ENCODE results near the gene MYO15B.

MYO15B gene

GRCh38 chr17:75639327-75639726 is 51.7 kb downstream of the MYO15B start:
- DNase-seq (ENCODE audit: low read depth in 2 of 2) = no peak

- no peak for DNase-seq (ENCODE audit: low read depth in 2 of 2)
These were observed 52.4 kb downstream of the MYO15B start for GRCh38 chr17:75639771-75640555.

- DNase-seq (ENCODE audit: low read depth in 2 of 2) = no peak
These were observed 53.0 kb downstream of the MYO15B start for GRCh38 chr17:75640556-75641119.

GRCh38 chr17:75641343-75641742 is 53.7 kb downstream of the MYO15B start:
- DNase-seq (ENCODE audit: low read depth in 2 of 2) = no peak

GRCh38 chr17:75642182-75642783 is 54.7 kb downstream of the MYO15B start:
- no peak for DNase-seq (ENCODE audit: low read depth in 2 of 2)

GRCh38 chr17:75642784-75643642 is 55.4 kb downstream of the MYO15B start:
- no peak for DNase-seq (ENCODE audit: low read depth in 2 of 2)

GRCh38 chr17:75643643-75644017 is 56.0 kb downstream of the MYO15B start:
- no peak for DNase-seq (ENCODE audit: low read depth in 2 of 2)

GRCh38 chr17:75645501-75645888 is 57.9 kb downstream of the MYO15B start:
- DNase-seq (ENCODE audit: low read depth in 2 of 2) = no peak

- DNase-seq (ENCODE audit: low read depth in 2 of 2) = no peak
These were observed 58.5 kb downstream of the MYO15B start for GRCh38 chr17:75645889-75646637.

- no peak for DNase-seq (ENCODE audit: low read depth in 2 of 2)
These were observed 59.0 kb downstream of the MYO15B start for GRCh38 chr17:75646638-75646992.

- no peak for DNase-seq (ENCODE audit: low read depth in 2 of 2)
These were observed 59.5 kb downstream of the MYO15B start for GRCh38 chr17:75647061-75647460.

GRCh38 chr17:75647921-75648320 is 60.3 kb downstream of the MYO15B start:
- DNase-seq (ENCODE audit: low read depth in 2 of 2) = no peak

GRCh38 chr17:75649687-75650086 is 62.1 kb downstream of the MYO15B start:
- DNase-seq (ENCODE audit: low read depth in 2 of 2) = no peak

- no peak for DNase-seq (ENCODE audit: low read depth in 2 of 2)
These were observed 63.3 kb downstream of the MYO15B start for GRCh38 chr17:75650874-75651273.

GRCh38 chr17:75652341-75652740 is 64.7 kb downstream of the MYO15B start:
- no peak for DNase-seq (ENCODE audit: low read depth in 2 of 2)

GRCh38 chr17:75652934-75653549 is 65.4 kb downstream of the MYO15B start:
- no peak for DNase-seq (ENCODE audit: low read depth in 2 of 2)

GRCh38 chr17:75654176-75654575 is 66.6 kb downstream of the MYO15B start:
- no peak for DNase-seq (ENCODE audit: low read depth in 2 of 2)

GRCh38 chr17:75658237-75658636 is 70.6 kb downstream of the MYO15B start:
- no peak for DNase-seq (ENCODE audit: low read depth in 2 of 2)

GRCh38 chr17:75661531-75661930 is 73.9 kb downstream of the MYO15B start:
- no peak for DNase-seq (ENCODE audit: low read depth in 2 of 2)

- DNase-seq (ENCODE audit: low read depth in 2 of 2) = no peak
These were observed 74.9 kb downstream of the MYO15B start for GRCh38 chr17:75662511-75662910.

- DNase-seq (ENCODE audit: low read depth in 2 of 2) = no peak
These were observed 76.5 kb downstream of the MYO15B start for GRCh38 chr17:75664099-75664549.
